NT2/D1 (cell line): ENCODE results near the gene ARRB2.

Experiments used
- YY1 ChIP-seq: IDR thresholded peaks from 2 replicates; pipeline ENCODE4 v1.6.1; 2011; ENCODE audit not compliant: insufficient read length, insufficient read depth
- ZNF274 ChIP-seq: IDR thresholded peaks from 2 replicates; pipeline ENCODE4 v1.6.1; 2011; ENCODE audit warnings: mild to moderate bottlenecking, low read depth, low read length

DNA sequence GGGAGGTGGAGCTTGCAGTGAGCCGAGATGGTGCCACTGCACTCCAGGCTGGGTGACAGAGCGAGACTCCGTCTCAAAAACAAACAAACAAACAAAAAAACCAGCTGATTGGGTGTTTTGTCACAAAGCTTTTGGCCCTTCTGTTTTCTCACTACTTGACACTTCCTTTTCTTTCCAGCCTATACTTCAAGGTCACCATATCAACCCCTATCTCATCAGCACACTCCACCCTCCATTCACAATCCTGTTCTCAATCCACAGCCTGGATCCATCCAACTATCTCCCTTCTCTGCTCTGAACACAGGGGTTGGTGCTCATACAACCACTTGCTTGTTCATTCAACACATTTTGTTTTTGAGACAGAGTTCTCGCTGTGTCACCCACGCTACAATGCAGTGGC lies 14.2 kb downstream of the ARRB2 start:
- TF ChIP-seq ZNF274 (no peak), YY1 (no peak)
